ENCODE results near the gene GRK5.

The GRK5 gene

GRCh38 chr10:119352042-119352441 lies 144.7 kb downstream of the GRK5 start:
- no peak for TF ChIP-seq CTCF (IDR thresholded peaks at IDR 0.05; ENCODE audit: control insufficient read depth, extremely low read depth, insufficient read depth)
- H3K4me3 ChIP-seq (ENCODE audit: low read depth, low read length) = no peak overlapping the region
- no peak for DNase-seq (ENCODE audit: low read depth)

- no peak for TF ChIP-seq CTCF (IDR thresholded peaks at IDR 0.05; ENCODE audit: control insufficient read depth, extremely low read depth, insufficient read depth)
- H3K4me3 ChIP-seq (ENCODE audit: low read depth, low read length) = no peak overlapping the region
- no peak for DNase-seq (ENCODE audit: low read depth)
These were observed 145.4 kb downstream of the GRK5 start for GRCh38 chr10:119352807-119353206.

GRCh38 chr10:119353421-119353820 lies 146.1 kb downstream of the GRK5 start:
- no peak overlapping the region for H3K4me3 ChIP-seq (ENCODE audit: low read depth, low read length)
- no peak for DNase-seq (ENCODE audit: low read depth)
- TF ChIP-seq CTCF (IDR thresholded peaks at IDR 0.05; ENCODE audit: control insufficient read depth, extremely low read depth, insufficient read depth) = no peak

- no peak for TF ChIP-seq CTCF (IDR thresholded peaks at IDR 0.05; ENCODE audit: control insufficient read depth, extremely low read depth, insufficient read depth)
- no peak overlapping the region for H3K4me3 ChIP-seq (ENCODE audit: low read depth, low read length)
- no peak for DNase-seq (ENCODE audit: low read depth)
These were observed 148.6 kb downstream of the GRK5 start for GRCh38 chr10:119355930-119356329.

GRCh38 chr10:119357412-119358151 lies 150.2 kb downstream of the GRK5 start:
- no peak for DNase-seq (ENCODE audit: low read depth)
- no peak for TF ChIP-seq CTCF (IDR thresholded peaks at IDR 0.05; ENCODE audit: control insufficient read depth, extremely low read depth, insufficient read depth)
- no peak overlapping the region for H3K4me3 ChIP-seq (ENCODE audit: low read depth, low read length)

GRCh38 chr10:119358152-119358512 lies 150.8 kb downstream of the GRK5 start:
- no peak overlapping the region for H3K4me3 ChIP-seq (ENCODE audit: low read depth, low read length)
- TF ChIP-seq CTCF (IDR thresholded peaks at IDR 0.05; ENCODE audit: control insufficient read depth, extremely low read depth, insufficient read depth) = no peak
- no peak for DNase-seq (ENCODE audit: low read depth)

GRCh38 chr10:119358567-119358966 lies 151.2 kb downstream of the GRK5 start:
- H3K4me3 ChIP-seq (ENCODE audit: low read depth, low read length) = no peak overlapping the region
- no peak for DNase-seq (ENCODE audit: low read depth)
- no peak for TF ChIP-seq CTCF (IDR thresholded peaks at IDR 0.05; ENCODE audit: control insufficient read depth, extremely low read depth, insufficient read depth)
